ENCODE results near the gene ENPP7.

The ENPP7 gene

GRCh38 chr17:79733692-79734070 is 2.9 kb downstream of the ENPP7 start:
- no peak for DNase-seq

GRCh38 chr17:79735096-79735495 is 4.4 kb downstream of the ENPP7 start:
- no peak for DNase-seq

- DNase-seq = no peak
Measured at GRCh38 chr17:79737046-79737921, 6.5 kb downstream of the ENPP7 start.

GRCh38 chr17:79737922-79738578 is 7.3 kb downstream of the ENPP7 start:
- no peak for DNase-seq

GRCh38 chr17:79738643-79739042 is 7.9 kb downstream of the ENPP7 start:
- no peak for DNase-seq

- no peak for DNase-seq
Measured at GRCh38 chr17:79739148-79740062, 8.7 kb downstream of the ENPP7 start.

- no peak for DNase-seq
Measured at GRCh38 chr17:79740413-79740812, 9.7 kb downstream of the ENPP7 start.

- DNase-seq = no peak
Measured at GRCh38 chr17:79741401-79741750, 10.6 kb downstream of the ENPP7 start.

GRCh38 chr17:79741751-79742588 is 11.2 kb downstream of the ENPP7 start:
- peak; percentile 12 for DNase-seq

- DNase-seq = no peak
Measured at GRCh38 chr17:79742589-79742918, 11.8 kb downstream of the ENPP7 start.

GRCh38 chr17:79742951-79743476 is 12.3 kb downstream of the ENPP7 start:
- DNase-seq = no peak

- DNase-seq = no peak
Measured at GRCh38 chr17:79743614-79744013, 12.9 kb downstream of the ENPP7 start.

GRCh38 chr17:79745641-79746105 is 14.9 kb downstream of the ENPP7 start:
- no peak for DNase-seq

GRCh38 chr17:79746889-79747507 is 16.3 kb downstream of the ENPP7 start:
- DNase-seq = no peak

- no peak for DNase-seq
Measured at GRCh38 chr17:79747508-79748294, 17.0 kb downstream of the ENPP7 start.

- no peak for DNase-seq
Measured at GRCh38 chr17:79748295-79749099, 17.8 kb downstream of the ENPP7 start.

- peak; percentile 58 for DNase-seq
Measured at GRCh38 chr17:79749156-79749815, 18.5 kb downstream of the ENPP7 start.

GRCh38 chr17:79749958-79750357 is 19.2 kb downstream of the ENPP7 start:
- DNase-seq = no peak

Data from HCEC 1CT (cell line).